Fibroblast of lung (primary cell): Measurements from ENCODE around the gene INSIG1. TPM values are rescaled to one million over a fixed set of nuclear protein-coding genes. Genes with fewer than 3 reads are reported as not detected.

ENCODE experiments used
- DNase-seq, 2 donors: peaks; one replicate each; pipeline versions ENCODE4 v3.0.0 to v3.0.0-alpha.2; 2010; ENCODE audit warnings: low read depth in 2 of 2
- H2AFZ ChIP-seq: 2 replicates; pipeline ENCODE4 v1.5.1; 2012; ENCODE audit warnings: low read length, control low read depth, inconsistent platforms
- H3K27ac ChIP-seq: 2 replicates; pipeline ENCODE4 v1.5.1; 2011; ENCODE audit warnings: low read length, control low read depth; ENCODE audit not compliant: insufficient read depth
- H3K27me3 ChIP-seq: 2 replicates; pipeline ENCODE4 v1.5.1; 2011; ENCODE audit warnings: mild to moderate bottlenecking, low read length; ENCODE audit not compliant: control insufficient read depth, insufficient read depth
- H3K36me3 ChIP-seq: 2 replicates; pipeline ENCODE4 v1.5.1; 2011; ENCODE audit warnings: low read length; ENCODE audit not compliant: control insufficient read depth, insufficient read depth
- H3K4me1 ChIP-seq: 2 replicates; pipeline ENCODE4 v1.5.1; 2011; ENCODE audit warnings: low read length; ENCODE audit not compliant: control insufficient read depth, insufficient read depth; ENCODE audit errors: extremely low read depth
- H3K4me2 ChIP-seq: 2 replicates; pipeline ENCODE4 v1.5.1; 2011; ENCODE audit warnings: low read length, control low read depth; ENCODE audit not compliant: insufficient read depth; ENCODE audit errors: extremely low read depth
- H3K4me3 ChIP-seq, 4 experiments: fragments of 200-600 bp in 1 of 4; sonication (generic) in 1 of 4; replicated peaks in 1 of 4; 2 replicates each; pipeline ENCODE4 v1.5.1; 2011 to 2016; ENCODE audit warnings: low read length in 4 of 4, low read depth in 3 of 4, mild to moderate bottlenecking in 3 of 4, control low read depth in 2 of 4, inconsistent platforms in 1 of 4, mixed read lengths in 1 of 4; ENCODE audit not compliant: insufficient read depth in 1 of 4; ENCODE audit errors: control extremely low read depth in 1 of 4
- H3K79me2 ChIP-seq: 2 replicates; pipeline ENCODE4 v1.5.1; 2012; ENCODE audit warnings: mild to moderate bottlenecking, low read length, inconsistent platforms; ENCODE audit not compliant: control insufficient read depth, insufficient read depth
- H3K9ac ChIP-seq: 2 replicates; pipeline ENCODE4 v1.5.1; 2011; ENCODE audit warnings: mild to moderate bottlenecking, low read length, control low read depth; ENCODE audit not compliant: insufficient read depth
- H3K9me3 ChIP-seq: 2 replicates; pipeline ENCODE4 v1.5.1; 2012; ENCODE audit warnings: low read depth, low read length; ENCODE audit not compliant: control insufficient read depth, insufficient read depth
- H4K20me1 ChIP-seq: 2 replicates; pipeline ENCODE4 v1.5.1; 2011; ENCODE audit warnings: low read length; ENCODE audit not compliant: control insufficient read depth, insufficient read depth; ENCODE audit errors: extremely low read depth
- CTCF ChIP-seq, 2 donors: IDR thresholded peaks in 1 of 2; conservative IDR thresholded peaks in 1 of 2; 1 replicate in 1 of 2; 2 replicates in 1 of 2; pipeline ENCODE4 v1.5.1; 2011 to 2012; ENCODE audit warnings: low read length in 2 of 2, control low read depth in 1 of 2, inconsistent platforms in 1 of 2, low read depth in 1 of 2, mild to moderate bottlenecking in 1 of 2
- EZH2 ChIP-seq: IDR thresholded peaks from 2 replicates; pipeline ENCODE4 v1.5.1; 2012; ENCODE audit warnings: low read length, control low read depth, mild to moderate bottlenecking; ENCODE audit errors: missing control alignments
- polyA plus RNA-seq, 2 donors: library from polyadenylated mRNA; depleted of rRNA in 1 of 2; stranded (reverse) in 1 of 2; unstranded in 1 of 2; fragments of >200 nt; gene quantifications; 2 replicates each; pipeline ENCODE4 v1.2.1, GENCODE V29; 2011 to 2012; ENCODE audit warnings: missing spikeins in 1 of 2
- total RNA-seq: library from RNA; depleted of rRNA; stranded (reverse); fragments of >200 nt; gene quantifications from 2 replicates; pipeline ENCODE4 v1.2.1, GENCODE V29; 2014

Gene INSIG1
- total and polyA plus RNA-seq, 2 donors (not counting 1 experiment from before 2014, with no cell fraction given) = 216 to 353 TPM

GRCh38 chr7:155291045-155291530, 6.6 kb upstream of the INSIG1 start:
- Histone ChIP-seq H3K9ac (no peak overlapping the region), H2AFZ (no peak overlapping the region), H3K27me3 (no peaks in the 10 kb centered on the region), H3K4me2 (no peak overlapping the region), H3K4me3 (no peak overlapping the region), H4K20me1 (no peaks in the 10 kb centered on the region), H3K4me1 (peaks cover 5% of the 10 kb centered on the region), H3K36me3 (no peaks in the 10 kb centered on the region), H3K79me2 (no peaks in the 10 kb centered on the region), H3K27ac (no peak overlapping the region), H3K9me3 (no peaks in the 10 kb centered on the region)
- DNase-seq = peak; percentile 57 to 70
- TF ChIP-seq CTCF (conservative IDR thresholded peaks at IDR 0.05 in 1 of 2, IDR thresholded peaks at IDR 0.05 in 1 of 2; ENCODE audit: low read depth in 1 of 2, low read length in 2 of 2) (no peak), EZH2 (no peak)

DNA sequence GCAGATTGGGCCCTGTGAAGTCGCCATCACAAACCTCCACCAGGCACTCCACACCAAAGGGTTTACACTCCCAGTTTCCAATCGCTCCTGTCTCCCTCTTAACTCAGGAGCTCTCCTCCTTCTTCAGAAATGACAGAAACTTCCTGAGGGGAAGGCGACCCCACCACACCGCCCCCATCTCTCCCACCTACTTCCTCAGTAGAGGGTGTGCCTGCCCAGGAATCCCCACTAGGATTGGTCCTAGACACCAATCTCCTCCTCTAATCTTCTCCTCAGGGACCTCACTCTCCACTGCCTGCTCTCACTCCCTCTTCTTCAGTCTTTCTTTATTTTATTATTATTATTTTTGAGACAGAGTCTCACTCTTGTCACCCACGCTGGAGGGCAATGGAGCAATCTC, 5.9 kb upstream of the INSIG1 start:
- H3K4me2 ChIP-seq = no peak overlapping the region
- no peaks in the 10 kb centered on the region for H3K79me2 ChIP-seq
- H3K27me3 ChIP-seq = no peaks in the 10 kb centered on the region
- no peak overlapping the region for H3K9ac ChIP-seq
- H4K20me1 ChIP-seq = no peaks in the 10 kb centered on the region
- H3K4me3 ChIP-seq = no peak overlapping the region
- H3K27ac ChIP-seq = no peak overlapping the region
- DNase-seq = no peak
- peaks cover 8% of the 10 kb centered on the region for H3K4me1 ChIP-seq
- H2AFZ ChIP-seq = no peak overlapping the region
- no peak for TF ChIP-seq CTCF (conservative IDR thresholded peaks at IDR 0.05 in 1 of 2, IDR thresholded peaks at IDR 0.05 in 1 of 2; ENCODE audit: low read depth in 1 of 2, low read length in 2 of 2)
- H3K9me3 ChIP-seq = no peaks in the 10 kb centered on the region
- no peaks in the 10 kb centered on the region for H3K36me3 ChIP-seq

DNA sequence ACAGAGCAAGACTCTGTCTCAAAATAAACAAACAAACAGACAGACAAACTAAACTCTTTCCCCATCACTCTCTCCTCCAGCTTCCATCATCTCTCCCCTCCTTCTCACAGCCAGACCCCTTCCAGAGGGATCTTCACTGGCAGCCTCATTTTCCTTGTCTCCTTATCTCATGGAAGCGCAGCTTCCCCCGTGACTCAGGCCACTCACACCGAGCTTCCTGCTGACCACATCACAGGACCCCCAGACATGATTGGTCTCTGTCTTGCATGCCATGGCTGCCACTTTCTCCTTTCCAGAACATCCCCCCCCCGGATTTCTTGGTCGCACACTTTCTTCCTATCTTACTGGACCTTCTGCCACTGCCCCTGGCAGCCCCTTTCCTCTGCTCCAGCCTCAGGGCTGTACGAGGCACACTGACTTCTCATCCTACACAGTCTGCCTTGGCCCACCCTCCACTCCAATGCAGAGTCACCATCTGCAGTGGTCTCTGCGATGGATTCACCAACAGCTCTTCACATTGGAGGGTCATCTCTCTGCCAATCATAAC, 4.9 kb upstream of the INSIG1 start:
- Histone ChIP-seq H3K4me2 (no peak overlapping the region), H3K27ac (no peak overlapping the region), H4K20me1 (no peaks in the 10 kb centered on the region), H3K4me3 (no peak overlapping the region), H3K9ac (no peak overlapping the region), H2AFZ (no peak overlapping the region), H3K9me3 (no peaks in the 10 kb centered on the region), H3K4me1 (peaks cover 12% of the 10 kb centered on the region), H3K36me3 (no peaks in the 10 kb centered on the region), H3K27me3 (no peaks in the 10 kb centered on the region), H3K79me2 (no peaks in the 10 kb centered on the region)
- no peak for DNase-seq
- TF ChIP-seq EZH2 (no peak), CTCF (conservative IDR thresholded peaks at IDR 0.05 in 1 of 2, IDR thresholded peaks at IDR 0.05 in 1 of 2; ENCODE audit: low read depth in 1 of 2, low read length in 2 of 2) (no peak)
